Tibial artery (tissue), 4 donors: ENCODE measurements around the gene DRC1.

ENCODE experiments used
- DNase-seq, 2 donors: peaks; one replicate each; pipeline ENCODE4 v3.0.0-alpha.2; 2019
- H3K27ac ChIP-seq, 2 donors: fragments of 200-600 bp; sonication (generic) in 1 of 2; 1 replicate in 1 of 2; 2 replicates in 1 of 2; pipeline ENCODE4 v1.5.1; 2018 to 2019; ENCODE audit warnings: mild to moderate bottlenecking in 1 of 2
- H3K27me3 ChIP-seq, 2 donors: fragments of 200-600 bp; sonication (generic) in 1 of 2; one replicate each; pipeline versions ENCODE4 v1.5.1 to v1.6.0; 2016 to 2019
- H3K36me3 ChIP-seq, 3 donors: fragments of 200-600 bp; sonication (generic) in 2 of 3; one replicate each; pipeline ENCODE4 v1.5.1; 2016 to 2019; ENCODE audit warnings: mild to moderate bottlenecking in 2 of 3
- H3K4me1 ChIP-seq, 4 donors: fragments of 200-600 bp; sonication (generic) in 2 of 4; 1 replicate in 3 of 4; 2 replicates in 1 of 4; pipeline ENCODE4 v1.5.1; 2016 to 2019
- H3K4me3 ChIP-seq, 2 donors: fragments of 200-600 bp; sonication (generic) in 1 of 2; 1 replicate in 1 of 2; 2 replicates in 1 of 2; pipeline ENCODE4 v1.5.1; 2018 to 2019; ENCODE audit warnings: mild to moderate bottlenecking in 2 of 2
- H3K9me3 ChIP-seq, 3 donors: fragments of 200-600 bp; sonication (generic) in 1 of 3; one replicate each; pipeline ENCODE4 v1.5.1; 2016 to 2019
- CTCF ChIP-seq, 2 experiments: fragments of 200-600 bp in 1 of 2; fragments of 450-650 bp in 1 of 2; IDR thresholded peaks; one replicate each; pipeline ENCODE4 v1.5.1; 2017 to 2019; ENCODE audit warnings: antibody characterized with exemption in 2 of 2, mild to moderate bottlenecking in 1 of 2, moderate library complexity in 1 of 2
- intact Hi-C: fragments of 100-400 bp; cut with DNase I; formaldehyde crosslinking; loops from one replicate; pipeline ENCODE4 v1.15.0; 2023; ENCODE audit warnings: low total_unique reads

Gene DRC1

GRCh38 chr2:26458365-26459042 is 56.8 kb downstream of the DRC1 start:
- Histone ChIP-seq H3K4me3 (no peak overlapping the region), H3K36me3 (no peaks in the 10 kb centered on the region), H3K27ac (no peak overlapping the region), H3K9me3 (no peaks in the 10 kb centered on the region), H3K27me3 (no peaks in the 10 kb centered on the region), H3K4me1 (peaks cover 0 to 7% (median 0%) of the 10 kb centered on the region in 4 donors)
- intact Hi-C loops, result no loop called here
- no peak for TF ChIP-seq CTCF (IDR thresholded peaks at IDR 0.05)
- peak in 1 of 2 donors; percentile 51 for DNase-seq

- Histone ChIP-seq H3K27ac (no peak overlapping the region), H3K27me3 (peaks cover 0 to 2% of the 10 kb centered on the region in 2 donors), H3K36me3 (no peaks in the 10 kb centered on the region), H3K9me3 (no peaks in the 10 kb centered on the region), H3K4me1 (peaks cover 0 to 7% (median 0%) of the 10 kb centered on the region in 4 donors), H3K4me3 (no peak overlapping the region)
- intact Hi-C loops, result no loop called here
- peak in 1 of 2 donors; percentile 53 for DNase-seq
- no peak for TF ChIP-seq CTCF (IDR thresholded peaks at IDR 0.05)
Observed at GRCh38 chr2:26459991-26460612, 58.4 kb downstream of the DRC1 start.

GRCh38 chr2:26460613-26461031 is 58.9 kb downstream of the DRC1 start:
- Histone ChIP-seq H3K4me3 (no peak overlapping the region), H3K36me3 (no peaks in the 10 kb centered on the region), H3K9me3 (no peaks in the 10 kb centered on the region), H3K4me1 (peaks cover 0 to 7% (median 0%) of the 10 kb centered on the region in 4 donors), H3K27ac (no peak overlapping the region), H3K27me3 (peaks cover 0 to 2% of the 10 kb centered on the region in 2 donors)
- peak in 1 of 2 donors; percentile 53 for DNase-seq
- intact Hi-C loops, result no loop called here
- no peak for TF ChIP-seq CTCF (IDR thresholded peaks at IDR 0.05)

GRCh38 chr2:26461601-26462023 is 59.9 kb downstream of the DRC1 start:
- H3K4me1 ChIP-seq, result peaks cover 0 to 7% (median 0%) of the 10 kb centered on the region in 4 donors
- peak in 1 of 2 donors; percentile 58 for DNase-seq
- H3K27ac ChIP-seq, result no peak overlapping the region
- no peaks in the 10 kb centered on the region for H3K9me3 ChIP-seq
- H3K4me3 ChIP-seq, result no peak overlapping the region
- H3K27me3 ChIP-seq, result peaks cover 0 to 2% of the 10 kb centered on the region in 2 donors
- intact Hi-C loops, result no loop called here
- no peak for TF ChIP-seq CTCF (IDR thresholded peaks at IDR 0.05)
- no peaks in the 10 kb centered on the region for H3K36me3 ChIP-seq

- DNase-seq, result peak in 1 of 2 donors; percentile 46
- intact Hi-C loops, result no loop called here
Observed at GRCh38 chr2:26462100-26462499, 60.4 kb downstream of the DRC1 start.

More at GRCh38 chr2:26462100-26462499, 60.4 kb downstream of the DRC1 start:
- no peak overlapping the region for H3K4me3 ChIP-seq
- H3K27ac ChIP-seq, result no peak overlapping the region
- TF ChIP-seq CTCF (IDR thresholded peaks at IDR 0.05), result no peak
- peaks cover 0 to 7% (median 0%) of the 10 kb centered on the region in 4 donors for H3K4me1 ChIP-seq
- no peaks in the 10 kb centered on the region for H3K36me3 ChIP-seq
- H3K9me3 ChIP-seq, result no peaks in the 10 kb centered on the region
- H3K27me3 ChIP-seq, result peaks cover 0 to 2% of the 10 kb centered on the region in 2 donors
